WERI-Rb-1 (cell line): Measurements from ENCODE around the gene LRRC4C.
"Not testable (repeated sequence)": the region's sequence is repeated elsewhere in the genome, so short reads cannot be mapped to it uniquely, and the experiment has no call there.

Experiments used
- DNase-seq: peaks from one replicate; pipeline ENCODE4 v3.0.0-alpha.2; 2020
- H3K27ac ChIP-seq: fragments of 250-450 bp; sonication (Bioruptor Pico); 2 replicates; pipeline ENCODE4 v1.5.1; 2020; ENCODE audit warnings: mild to moderate bottlenecking, moderate library complexity
- H3K27me3 ChIP-seq: fragments of 250-450 bp; sonication (Bioruptor Pico); 2 replicates; pipeline ENCODE4 v1.5.1; 2021; ENCODE audit warnings: mild to moderate bottlenecking, low read depth, moderate library complexity; ENCODE audit not compliant: insufficient read depth, severe bottlenecking
- H3K36me3 ChIP-seq: fragments of 250-450 bp; sonication (Bioruptor Pico); 2 replicates; pipeline ENCODE4 v1.5.1; 2020; ENCODE audit warnings: mild to moderate bottlenecking, moderate library complexity
- H3K4me3 ChIP-seq: 2 replicates; pipeline ENCODE4 v1.5.1; 2011; ENCODE audit warnings: low read depth, mild to moderate bottlenecking, control low read depth, low read length
- H3K9me3 ChIP-seq: fragments of 250-450 bp; sonication (Bioruptor Pico); 2 replicates; pipeline ENCODE4 v1.5.1; 2021; ENCODE audit warnings: mild to moderate bottlenecking, moderate library complexity; ENCODE audit not compliant: severe bottlenecking
- CTCF ChIP-seq: IDR thresholded peaks from 2 replicates; pipeline ENCODE4 v1.5.1; 2011; ENCODE audit warnings: low read depth, mild to moderate bottlenecking, control low read depth, inconsistent platforms, low read length

The LRRC4C gene

DNA sequence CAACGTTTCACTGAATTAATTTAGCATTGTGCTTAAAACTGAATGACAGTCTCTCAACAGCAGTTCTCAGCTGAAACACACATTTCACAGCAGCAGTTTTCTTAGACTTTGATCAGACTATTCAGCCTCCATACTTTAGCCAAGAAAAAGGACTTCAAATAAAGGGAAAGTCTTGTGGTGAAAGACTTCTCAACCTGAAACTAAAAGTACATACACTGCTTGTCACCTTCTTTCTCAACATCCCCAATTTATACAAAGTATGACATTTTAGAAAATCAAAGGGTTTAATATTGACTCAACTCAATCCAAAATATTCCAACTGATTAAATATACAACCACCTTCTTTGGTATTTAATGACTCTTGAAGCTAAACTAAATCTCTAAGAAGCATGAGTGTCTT is 419.0 kb downstream of the LRRC4C start:
- Histone ChIP-seq H3K27ac (no peak overlapping the region), H3K36me3 (no peaks in the 10 kb centered on the region), H3K4me3 (no peak overlapping the region), H3K27me3 (peaks cover 13% of the 10 kb centered on the region), H3K9me3 (no peaks in the 10 kb centered on the region)
- no peak for TF ChIP-seq CTCF
- DNase-seq: no peak

GRCh38 chr11:41039592-41039991 is 419.9 kb downstream of the LRRC4C start:
- Histone ChIP-seq H3K9me3 (no peaks in the 10 kb centered on the region), H3K27ac (no peak overlapping the region), H3K27me3 (peaks cover 9% of the 10 kb centered on the region), H3K36me3 (no peaks in the 10 kb centered on the region), H3K4me3 (no peak overlapping the region)
- DNase-seq: no peak
- TF ChIP-seq CTCF: no peak

- Histone ChIP-seq H3K36me3 (no peaks in the 10 kb centered on the region), H3K27me3 (peaks cover 16% of the 10 kb centered on the region), H3K9me3 (no peaks in the 10 kb centered on the region), H3K27ac (no peak overlapping the region), H3K4me3 (no peak overlapping the region)
- DNase-seq: no peak
- TF ChIP-seq CTCF: no peak
These were observed 427.8 kb downstream of the LRRC4C start for GRCh38 chr11:41031551-41032060.

DNA sequence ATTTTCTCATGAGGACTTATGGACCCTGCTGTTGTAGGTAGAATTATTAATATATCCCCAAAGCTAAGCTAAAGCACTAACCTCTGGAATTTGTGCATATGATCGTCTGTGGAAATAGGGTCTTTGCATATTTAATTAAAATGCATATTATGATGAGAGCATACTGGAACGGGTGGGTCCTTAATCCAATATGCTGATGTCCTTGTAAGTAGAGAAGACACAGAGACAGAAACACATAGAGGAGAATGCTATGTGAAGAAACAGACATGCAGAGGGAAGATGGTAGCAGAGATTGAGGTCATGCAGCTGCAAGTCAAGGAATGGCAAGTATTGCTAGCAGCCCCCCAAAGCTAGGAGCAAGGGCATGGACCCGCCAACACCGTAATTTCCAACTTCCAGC is 439.2 kb downstream of the LRRC4C start:
- TF ChIP-seq CTCF: no peak
- no peaks in the 10 kb centered on the region for H3K36me3 ChIP-seq
- H3K27me3 ChIP-seq: peaks cover 17% of the 10 kb centered on the region

GRCh38 chr11:41019666-41020065 is 439.8 kb downstream of the LRRC4C start:
- H3K36me3 ChIP-seq, H3K27ac ChIP-seq, H3K4me3 ChIP-seq, DNase-seq, H3K9me3 ChIP-seq: not testable (repeated sequence)
- peaks cover 13% of the 10 kb centered on the region for H3K27me3 ChIP-seq

More for the DNA sequence above, 439.2 kb downstream of the LRRC4C start:
- Histone ChIP-seq H3K27ac (no peak overlapping the region), H3K9me3 (no peaks in the 10 kb centered on the region), H3K4me3 (no peak overlapping the region)
- DNase-seq: no peak

DNA sequence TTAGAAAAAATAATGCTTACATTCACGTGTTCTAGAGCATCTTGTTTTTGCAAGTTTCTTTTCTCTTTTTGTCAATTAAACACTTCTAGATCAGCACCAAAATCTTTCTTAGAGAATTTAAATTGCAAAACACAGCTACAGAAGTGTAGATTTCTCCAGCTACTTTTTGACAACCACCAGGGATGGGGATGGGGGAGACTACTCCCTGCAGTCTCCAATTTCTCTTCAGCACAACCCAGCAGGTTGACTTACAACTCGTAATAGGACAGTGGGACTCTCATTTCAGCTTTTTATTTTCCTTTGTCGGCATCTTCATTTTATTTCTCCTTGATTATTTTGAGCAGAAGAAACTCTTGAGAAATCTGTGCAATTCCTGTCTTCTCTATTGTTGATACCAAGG is 441.2 kb downstream of the LRRC4C start:
- DNase-seq: no peak
- Histone ChIP-seq H3K27ac (no peak overlapping the region), H3K36me3 (no peaks in the 10 kb centered on the region), H3K27me3 (peaks cover 9% of the 10 kb centered on the region), H3K9me3 (no peaks in the 10 kb centered on the region), H3K4me3 (no peak overlapping the region)
- no peak for TF ChIP-seq CTCF
